ENCODE data around the gene ARHGEF9. TPM values are rescaled to one million over a fixed set of nuclear protein-coding genes. Genes with fewer than 3 reads are reported as not detected.

ARHGEF9 gene
- total and polyA plus RNA-seq, 2 donors from 2014 or later: 20.0 to 26.4 TPM

DNA sequence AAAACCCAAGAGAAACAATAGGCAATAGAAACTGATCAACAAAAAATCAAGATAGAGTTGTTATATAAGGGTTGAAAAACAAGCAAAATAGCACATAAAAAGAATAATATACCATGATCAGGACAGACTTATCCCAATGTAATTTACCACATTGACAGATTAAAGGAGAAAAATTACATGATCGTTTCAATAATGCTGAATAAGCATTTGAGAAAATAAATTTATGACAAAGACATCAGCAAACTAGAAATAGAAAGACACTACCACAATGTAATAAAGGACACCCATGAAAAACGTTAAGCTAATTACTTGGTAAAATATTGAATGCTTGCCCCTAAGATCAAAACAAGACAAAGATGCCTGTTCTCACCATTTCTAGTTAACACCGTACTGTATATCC is 105.6 kb downstream of the ARHGEF9 start:
- H3K27ac ChIP-seq (ENCODE audit: low read depth in 2 of 2, low read length in 2 of 2): no peak overlapping the region
- no peaks in the 10 kb centered on the region for H3K27me3 ChIP-seq (ENCODE audit: control insufficient read depth, insufficient read depth, low read length)
- FAIRE-seq (no peak), DNase-seq (no peak)
- H3K4me1 ChIP-seq (ENCODE audit: control insufficient read depth in 2 of 3, insufficient read depth in 2 of 3, low read depth in 1 of 3, low read length in 3 of 3): no peaks in the 10 kb centered on the region
- H3K9me3 ChIP-seq (ENCODE audit: control insufficient read depth in 2 of 3, insufficient read depth in 1 of 3, low read length in 3 of 3): no peaks in the 10 kb centered on the region
- no peak overlapping the region for H3K9ac ChIP-seq (ENCODE audit: low read length in 3 of 3)
- intact Hi-C loops (cut with DNase I): no loop called here
- no peak for TF ChIP-seq CTCF (IDR thresholded peaks at IDR 0.05; ENCODE audit: borderline replicate concordance, extremely low read depth, insufficient read depth)
- peaks cover 0 to 17% (median 4%) of the 10 kb centered on the region in 3 donors for H3K36me3 ChIP-seq (ENCODE audit: control insufficient read depth in 2 of 3, insufficient read depth in 3 of 3, low read length in 3 of 3)
- no peak overlapping the region for H3K4me3 ChIP-seq (ENCODE audit: low read length in 3 of 3)

DNA sequence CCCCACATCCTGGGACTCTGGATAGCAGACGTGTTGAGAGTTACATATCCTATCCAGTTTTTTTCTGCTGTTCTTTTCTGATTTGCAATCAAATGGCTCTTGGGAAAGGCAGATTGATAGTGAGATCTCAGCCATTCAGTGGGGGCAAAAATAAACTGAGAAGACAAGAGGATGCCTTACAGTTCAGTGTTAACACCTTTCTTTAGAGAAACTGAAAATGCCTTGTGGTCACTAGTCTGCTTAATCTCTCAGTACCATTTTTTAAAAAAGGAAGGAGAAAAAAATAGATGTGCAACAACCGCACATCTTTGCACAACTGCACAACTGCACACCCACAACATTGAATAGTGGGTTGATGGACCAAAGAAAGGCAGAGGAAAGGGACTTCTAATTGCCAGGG is 109.3 kb downstream of the ARHGEF9 start:
- no peak overlapping the region for H3K27ac ChIP-seq (ENCODE audit: low read depth in 2 of 2, low read length in 2 of 2)
- no peak for TF ChIP-seq CTCF (IDR thresholded peaks at IDR 0.05; ENCODE audit: borderline replicate concordance, extremely low read depth, insufficient read depth)
- FAIRE-seq: no peak

DNA sequence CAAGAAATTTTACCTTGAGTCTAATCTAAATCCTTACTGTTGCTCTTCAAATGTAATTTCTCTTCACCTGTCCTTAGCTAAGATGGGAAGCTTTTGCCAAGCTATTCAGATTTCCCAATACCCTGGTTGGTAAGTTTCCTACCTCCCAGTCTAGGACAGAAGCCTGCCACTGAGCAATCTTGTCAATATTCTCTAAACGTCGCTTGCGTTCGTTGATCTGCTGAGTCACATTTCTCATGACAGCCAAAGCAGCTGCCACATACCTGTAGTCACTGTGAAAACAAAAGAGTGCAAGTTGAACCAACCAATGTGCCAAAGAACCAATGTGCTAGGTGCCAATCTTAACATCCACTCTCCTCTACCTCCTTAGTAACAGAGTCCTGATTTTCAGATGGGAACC is 111.1 kb downstream of the ARHGEF9 start:
- no peak overlapping the region for H3K4me3 ChIP-seq (ENCODE audit: low read length in 3 of 3)
- peaks cover 2 to 20% (median 6%) of the 10 kb centered on the region in 3 donors for H3K36me3 ChIP-seq (ENCODE audit: control insufficient read depth in 2 of 3, insufficient read depth in 3 of 3, low read length in 3 of 3)
- no peaks in the 10 kb centered on the region for H3K27me3 ChIP-seq (ENCODE audit: control insufficient read depth, insufficient read depth, low read length)
- H3K9ac ChIP-seq (ENCODE audit: low read length in 3 of 3): no peak overlapping the region
- no peaks in the 10 kb centered on the region for H3K4me1 ChIP-seq (ENCODE audit: control insufficient read depth in 2 of 3, insufficient read depth in 2 of 3, low read depth in 1 of 3, low read length in 3 of 3)
- no peak overlapping the region for H3K27ac ChIP-seq (ENCODE audit: low read depth in 2 of 2, low read length in 2 of 2)
- FAIRE-seq: no peak
- intact Hi-C loops (cut with DNase I): no loop called here
- no peaks in the 10 kb centered on the region for H3K9me3 ChIP-seq (ENCODE audit: control insufficient read depth in 2 of 3, insufficient read depth in 1 of 3, low read length in 3 of 3)
- TF ChIP-seq CTCF (IDR thresholded peaks at IDR 0.05; ENCODE audit: borderline replicate concordance, extremely low read depth, insufficient read depth): no peak
- DNase-seq: no peak

More for the DNA sequence above, 109.3 kb downstream of the ARHGEF9 start:
- Histone ChIP-seq H3K36me3 (ENCODE audit: control insufficient read depth in 2 of 3, insufficient read depth in 3 of 3, low read length in 3 of 3) (peaks cover 2 to 20% (median 7%) of the 10 kb centered on the region in 3 donors), H3K4me3 (ENCODE audit: low read length in 3 of 3) (no peak overlapping the region), H3K4me1 (ENCODE audit: control insufficient read depth in 2 of 3, insufficient read depth in 2 of 3, low read depth in 1 of 3, low read length in 3 of 3) (no peaks in the 10 kb centered on the region), H3K9ac (ENCODE audit: low read length in 3 of 3) (no peak overlapping the region), H3K27me3 (ENCODE audit: control insufficient read depth, insufficient read depth, low read length) (no peaks in the 10 kb centered on the region), H3K9me3 (ENCODE audit: control insufficient read depth in 2 of 3, insufficient read depth in 1 of 3, low read length in 3 of 3) (no peaks in the 10 kb centered on the region)
- no peak for DNase-seq
- intact Hi-C loops (cut with DNase I): no loop called here

- H3K4me3 ChIP-seq (ENCODE audit: low read length in 3 of 3): no peak overlapping the region
- TF ChIP-seq CTCF (IDR thresholded peaks at IDR 0.05; ENCODE audit: borderline replicate concordance, extremely low read depth, insufficient read depth): no peak
- FAIRE-seq (no peak), DNase-seq (no peak)
- H3K27ac ChIP-seq (ENCODE audit: low read depth in 2 of 2, low read length in 2 of 2): no peak overlapping the region
- H3K27me3 ChIP-seq (ENCODE audit: control insufficient read depth, insufficient read depth, low read length): no peaks in the 10 kb centered on the region
- H3K9ac ChIP-seq (ENCODE audit: low read length in 3 of 3): no peak overlapping the region
- H3K9me3 ChIP-seq (ENCODE audit: control insufficient read depth in 2 of 3, insufficient read depth in 1 of 3, low read length in 3 of 3): no peaks in the 10 kb centered on the region
- intact Hi-C loops (cut with DNase I): no loop called here
- peaks cover 0 to 10% (median 0%) of the 10 kb centered on the region in 3 donors for H3K36me3 ChIP-seq (ENCODE audit: control insufficient read depth in 2 of 3, insufficient read depth in 3 of 3, low read length in 3 of 3)
- no peaks in the 10 kb centered on the region for H3K4me1 ChIP-seq (ENCODE audit: control insufficient read depth in 2 of 3, insufficient read depth in 2 of 3, low read depth in 1 of 3, low read length in 3 of 3)
These were observed 120.3 kb downstream of the ARHGEF9 start for GRCh38 chrX:63664741-63665140.

Measured in kidney (tissue), 14 donors.